Brain pericyte (primary cell): ENCODE measurements around the gene FIGN.
A peak's percentile ranks its signal among the peaks of the same experiment; 100 is the strongest.

ENCODE experiments used
- DNase-seq: peaks from one replicate; pipeline ENCODE4 v3.0.0-alpha.2; 2012; ENCODE audit warnings: low read depth, low spot score

The FIGN gene

GRCh38 chr2:163664610-163665009, 71.2 kb downstream of the FIGN start:
- DNase-seq = no peak

- DNase-seq = no peak
Measured at GRCh38 chr2:163662141-163662780, 73.5 kb downstream of the FIGN start.

GRCh38 chr2:163659224-163659623, 76.6 kb downstream of the FIGN start:
- no peak for DNase-seq

- DNase-seq = no peak
Measured at GRCh38 chr2:163658556-163658955, 77.3 kb downstream of the FIGN start.

- DNase-seq = no peak
Measured at GRCh38 chr2:163657281-163657656, 78.5 kb downstream of the FIGN start.

GRCh38 chr2:163656622-163657280, 79.1 kb downstream of the FIGN start:
- no peak for DNase-seq

GRCh38 chr2:163655667-163656066, 80.1 kb downstream of the FIGN start:
- no peak for DNase-seq

GRCh38 chr2:163652751-163653150, 83.1 kb downstream of the FIGN start:
- no peak for DNase-seq

- no peak for DNase-seq
Measured at GRCh38 chr2:163649080-163649479, 86.7 kb downstream of the FIGN start.

GRCh38 chr2:163647300-163647699, 88.5 kb downstream of the FIGN start:
- no peak for DNase-seq

GRCh38 chr2:163646687-163647086, 89.1 kb downstream of the FIGN start:
- DNase-seq = no peak

- DNase-seq = no peak
Measured at GRCh38 chr2:163644238-163644637, 91.6 kb downstream of the FIGN start.

- DNase-seq = peak; percentile 50
Measured at GRCh38 chr2:163641986-163642385, 93.8 kb downstream of the FIGN start.

GRCh38 chr2:163640542-163641193, 95.1 kb downstream of the FIGN start:
- DNase-seq = no peak

- DNase-seq = no peak
Measured at GRCh38 chr2:163637871-163638270, 97.9 kb downstream of the FIGN start.

GRCh38 chr2:163633291-163633690, 102.5 kb downstream of the FIGN start:
- no peak for DNase-seq

GRCh38 chr2:163630836-163631235, 105.0 kb downstream of the FIGN start:
- no peak for DNase-seq

GRCh38 chr2:163626639-163627109, 109.1 kb downstream of the FIGN start:
- DNase-seq = no peak

GRCh38 chr2:163626208-163626607, 109.6 kb downstream of the FIGN start:
- no peak for DNase-seq

GRCh38 chr2:163625632-163626031, 110.2 kb downstream of the FIGN start:
- DNase-seq = no peak

- DNase-seq = no peak
Measured at GRCh38 chr2:163621445-163622004, 114.3 kb downstream of the FIGN start.

- no peak for DNase-seq
Measured at GRCh38 chr2:163617517-163617916, 118.3 kb downstream of the FIGN start.
